Measurements from ENCODE around the gene FHAD1.

DNA sequence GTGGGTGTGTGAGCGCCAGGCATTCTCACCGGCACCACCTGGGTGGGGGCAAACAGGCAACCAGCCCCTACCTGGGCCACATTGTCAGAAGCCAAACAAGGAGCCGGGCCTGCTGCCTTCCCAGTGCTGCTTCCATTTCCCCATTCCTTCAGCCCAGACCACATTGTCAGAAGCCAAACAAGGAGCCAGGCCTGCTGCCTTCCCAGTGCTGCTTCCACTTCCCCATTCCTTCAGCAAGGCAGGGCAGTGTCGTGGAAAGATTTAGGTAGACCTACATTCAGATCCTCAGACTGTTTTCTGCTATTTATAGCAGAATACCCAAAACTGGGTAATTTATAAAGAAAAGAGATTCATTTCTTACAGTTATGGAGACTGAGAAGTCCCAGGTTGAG is 115.7 kb downstream of the FHAD1 start:
- TF ChIP-seq CTCF (IDR thresholded peaks at IDR 0.05; ENCODE audit: low read depth, low read length, poor library complexity, severe bottlenecking) (no peak), EZH2phosphoT487 (IDR thresholded peaks at IDR 0.05; ENCODE audit: borderline replicate concordance, low read length) (no peak)
